WTC11 (cell line): Measurements from ENCODE around the gene SLC6A4.

Experiments used
- ETV6 ChIP-seq: sonication (generic); formaldehyde crosslinking; IDR thresholded peaks from 2 replicates; pipeline ENCODE4 v1.8.1; 2022; ENCODE audit warnings: mild to moderate bottlenecking, missing genetic modification reagents
- MYBL2 ChIP-seq: sonication (generic); formaldehyde crosslinking; IDR thresholded peaks from 2 replicates; pipeline ENCODE4 v1.8.1; 2023; ENCODE audit warnings: mild to moderate bottlenecking, moderate library complexity, missing genetic modification reagents
- NFYB ChIP-seq: sonication (generic); formaldehyde crosslinking; conservative IDR thresholded peaks from 2 replicates; pipeline ENCODE4 v1.8.0; 2022; ENCODE audit warnings: low read depth, missing genetic modification reagents
- TF ChIP-seq, protein P1 (sequence below): fragments of 200-600 bp; IDR thresholded peaks from 2 replicates; pipeline ENCODE4 v1.8.0; 2022; ENCODE audit warnings: antibody characterized with exemption
- TF ChIP-seq, protein P2 (sequence below): sonication (generic); formaldehyde crosslinking; IDR thresholded peaks from 2 replicates; pipeline ENCODE4 v1.8.1; 2022; ENCODE audit warnings: mild to moderate bottlenecking, moderate library complexity, missing genetic modification reagents
- TF ChIP-seq, protein P3 (sequence below): sonication (generic); formaldehyde crosslinking; IDR thresholded peaks from 2 replicates; pipeline ENCODE4 v1.8.0; 2022; ENCODE audit warnings: mild to moderate bottlenecking, missing genetic modification reagents

DNA sequence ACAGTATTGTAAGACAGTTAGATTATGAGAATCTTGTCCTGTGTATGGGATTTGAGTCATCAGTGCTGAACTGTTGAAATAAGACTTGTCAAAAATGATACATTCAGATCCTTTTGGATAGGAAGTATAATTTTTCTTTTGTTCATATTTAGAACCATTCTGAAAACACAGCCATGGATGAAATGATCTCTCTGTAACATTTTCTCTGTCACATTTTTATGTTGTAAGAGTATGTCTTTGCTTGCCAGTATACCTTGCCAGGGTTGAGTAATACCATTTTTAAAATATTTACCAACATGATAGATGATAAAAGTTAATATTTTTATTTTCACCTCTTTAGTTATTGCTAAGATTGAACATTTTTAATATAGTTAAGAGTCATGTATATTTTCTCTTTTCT lies 73.9 kb downstream of the SLC6A4 start:
- TF ChIP-seq ETV6 (CRISPR knock-in tag) (no peak), NFYB (CRISPR knock-in tag) (no peak), MYBL2 (CRISPR knock-in tag) (no peak)
- TF ChIP-seq, protein P1, sequence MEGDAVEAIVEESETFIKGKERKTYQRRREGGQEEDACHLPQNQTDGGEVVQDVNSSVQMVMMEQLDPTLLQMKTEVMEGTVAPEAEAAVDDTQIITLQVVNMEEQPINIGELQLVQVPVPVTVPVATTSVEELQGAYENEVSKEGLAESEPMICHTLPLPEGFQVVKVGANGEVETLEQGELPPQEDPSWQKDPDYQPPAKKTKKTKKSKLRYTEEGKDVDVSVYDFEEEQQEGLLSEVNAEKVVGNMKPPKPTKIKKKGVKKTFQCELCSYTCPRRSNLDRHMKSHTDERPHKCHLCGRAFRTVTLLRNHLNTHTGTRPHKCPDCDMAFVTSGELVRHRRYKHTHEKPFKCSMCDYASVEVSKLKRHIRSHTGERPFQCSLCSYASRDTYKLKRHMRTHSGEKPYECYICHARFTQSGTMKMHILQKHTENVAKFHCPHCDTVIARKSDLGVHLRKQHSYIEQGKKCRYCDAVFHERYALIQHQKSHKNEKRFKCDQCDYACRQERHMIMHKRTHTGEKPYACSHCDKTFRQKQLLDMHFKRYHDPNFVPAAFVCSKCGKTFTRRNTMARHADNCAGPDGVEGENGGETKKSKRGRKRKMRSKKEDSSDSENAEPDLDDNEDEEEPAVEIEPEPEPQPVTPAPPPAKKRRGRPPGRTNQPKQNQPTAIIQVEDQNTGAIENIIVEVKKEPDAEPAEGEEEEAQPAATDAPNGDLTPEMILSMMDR: no peak
- TF ChIP-seq, protein P2, sequence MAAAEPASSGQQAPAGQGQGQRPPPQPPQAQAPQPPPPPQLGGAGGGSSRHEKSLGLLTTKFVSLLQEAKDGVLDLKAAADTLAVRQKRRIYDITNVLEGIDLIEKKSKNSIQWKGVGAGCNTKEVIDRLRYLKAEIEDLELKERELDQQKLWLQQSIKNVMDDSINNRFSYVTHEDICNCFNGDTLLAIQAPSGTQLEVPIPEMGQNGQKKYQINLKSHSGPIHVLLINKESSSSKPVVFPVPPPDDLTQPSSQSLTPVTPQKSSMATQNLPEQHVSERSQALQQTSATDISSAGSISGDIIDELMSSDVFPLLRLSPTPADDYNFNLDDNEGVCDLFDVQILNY: no peak
- TF ChIP-seq, protein P3, sequence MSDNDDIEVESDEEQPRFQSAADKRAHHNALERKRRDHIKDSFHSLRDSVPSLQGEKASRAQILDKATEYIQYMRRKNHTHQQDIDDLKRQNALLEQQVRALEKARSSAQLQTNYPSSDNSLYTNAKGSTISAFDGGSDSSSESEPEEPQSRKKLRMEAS (CRISPR knock-in tag): no peak
